ENCODE measurements around the gene OS9. TPM values are rescaled to one million over a fixed set of nuclear protein-coding genes. Genes with fewer than 3 reads are reported as not detected.

The OS9 gene
- total RNA-seq, 6 donors from 2014 or later: 171 to 305 (median 278) TPM

GRCh38 chr12:57717131-57717530, 23.2 kb downstream of the OS9 start:
- Histone ChIP-seq H3K9me3 (no peaks in the 10 kb centered on the region), H3K4me3 (no peak overlapping the region), H3K36me3 (peaks cover 33 to 100% (median 65%) of the 10 kb centered on the region in 4 donors), H3K27me3 (no peaks in the 10 kb centered on the region), H3K27ac (no peak overlapping the region), H3K4me1 (no peaks in the 10 kb centered on the region)
- WGBS, 2 donors: 95 to 97% methylated on average over 5 of the region's 5 CpGs
- TF ChIP-seq POLR2A (IDR thresholded peaks at IDR 0.05) (no peak), CTCF (IDR thresholded peaks at IDR 0.05) (no peak), EP300 (IDR thresholded peaks at IDR 0.05) (no peak), POLR2AphosphoS5 (IDR thresholded peaks at IDR 0.05) (no peak)
- ATAC-seq (ENCODE audit: low FRiP score in 2 of 2) (no peak), DNase-seq (no peak)

GRCh38 chr12:57717846-57718640, 24.1 kb downstream of the OS9 start:
- H3K4me1 ChIP-seq: no peaks in the 10 kb centered on the region
- H3K27me3 ChIP-seq: no peaks in the 10 kb centered on the region
- ATAC-seq (ENCODE audit: low FRiP score in 2 of 2): no peak
- no peak for DNase-seq
- TF ChIP-seq CTCF (IDR thresholded peaks at IDR 0.05) (no peak), POLR2AphosphoS5 (IDR thresholded peaks at IDR 0.05) (no peak), POLR2A (IDR thresholded peaks at IDR 0.05) (no peak), EP300 (IDR thresholded peaks at IDR 0.05) (no peak)
- H3K27ac ChIP-seq: no peak overlapping the region
- H3K4me3 ChIP-seq: no peak overlapping the region
- H3K9me3 ChIP-seq: no peaks in the 10 kb centered on the region
- 94 to 96% methylated on average over 22 of the region's 22 CpGs for WGBS, 2 donors
- peaks cover 33 to 92% (median 65%) of the 10 kb centered on the region in 4 donors for H3K36me3 ChIP-seq

GRCh38 chr12:57718641-57719528, 25.0 kb downstream of the OS9 start:
- H3K27me3 ChIP-seq: no peaks in the 10 kb centered on the region
- H3K4me3 ChIP-seq: no peak overlapping the region
- no peak overlapping the region for H3K27ac ChIP-seq
- H3K36me3 ChIP-seq: peaks cover 33 to 83% (median 65%) of the 10 kb centered on the region in 4 donors
- H3K9me3 ChIP-seq: no peaks in the 10 kb centered on the region
- DNase-seq: no peak
- ATAC-seq (ENCODE audit: low FRiP score in 2 of 2): no peak
- WGBS, 2 donors: 96 to 98% methylated on average over 11 to 15 of the region's 15 CpGs
- TF ChIP-seq EP300 (IDR thresholded peaks at IDR 0.05) (no peak), POLR2AphosphoS5 (IDR thresholded peaks at IDR 0.05) (no peak), POLR2A (IDR thresholded peaks at IDR 0.05) (no peak)
- no peaks in the 10 kb centered on the region for H3K4me1 ChIP-seq

- Histone ChIP-seq H3K9me3 (no peaks in the 10 kb centered on the region), H3K4me1 (no peaks in the 10 kb centered on the region), H3K27ac (no peak overlapping the region), H3K4me3 (no peak overlapping the region), H3K36me3 (peaks cover 33 to 72% (median 61%) of the 10 kb centered on the region in 4 donors), H3K27me3 (no peaks in the 10 kb centered on the region)
- no peak for TF ChIP-seq POLR2AphosphoS5 (IDR thresholded peaks at IDR 0.05)
- no peak for TF ChIP-seq CTCF (IDR thresholded peaks at IDR 0.05)
- TF ChIP-seq EP300 (IDR thresholded peaks at IDR 0.05): no peak
- no peak for TF ChIP-seq POLR2A (IDR thresholded peaks at IDR 0.05)
- 92 to 94% methylated on average over 18 to 20 of the region's 20 CpGs for WGBS, 2 donors
- no peak for ATAC-seq (ENCODE audit: low FRiP score in 2 of 2)
- DNase-seq: no peak
Observed at GRCh38 chr12:57719777-57720605, 26.1 kb downstream of the OS9 start.
